Renal pelvis (tissue), 12 donors: Measurements from ENCODE around the gene MYO1B. TPM values are rescaled to one million over a fixed set of nuclear protein-coding genes. Genes with fewer than 3 reads are reported as not detected.

Source experiments
- DNase-seq: peaks from one replicate; pipeline ENCODE4 v3.0.0-alpha.2; 2013
- long read RNA-seq, 16 experiments: transcript quantifications; one replicate each; lab custom pipeline, GENCODE V29; 2026
- polyA plus RNA-seq, 3 donors: library from polyadenylated mRNA; unstranded; fragments of 120-200 nt; gene quantifications; one replicate each; pipeline ENCODE4 v1.2.1, GENCODE V29; 2013; ENCODE audit not compliant: insufficient read length in 3 of 3

Gene MYO1B
- polyA plus RNA-seq, result 100 to 1,000 TPM in 2 of 3 donors, 10 to 100 TPM in 1; 91.6 to 112 (median 104) TPM
- long read RNA-seq, donor 1, full-length matches to known transcripts, result 14 of 41 reads
- long read RNA-seq, donor 1, partial matches to known transcripts, result 27 of 41 reads
- long read RNA-seq, donor 1, other reads (novel, unspliced or antisense), result 0 of 41 reads
- long read RNA-seq, donor 2, full-length matches to known transcripts, result 13 of 31 reads
- long read RNA-seq, donor 2, partial matches to known transcripts, result 18 of 31 reads
- long read RNA-seq, donor 2, other reads (novel, unspliced or antisense), result 0 of 31 reads
- long read RNA-seq, donor 3, full-length matches to known transcripts, result 9 of 9 reads
- long read RNA-seq, donor 3, partial matches to known transcripts, result 0 of 9 reads
- long read RNA-seq, donor 3, other reads (novel, unspliced or antisense), result 0 of 9 reads
- long read RNA-seq, donor 4, full-length matches to known transcripts, result 7 of 7 reads
- long read RNA-seq, donor 4, partial matches to known transcripts, result 0 of 7 reads
- long read RNA-seq, donor 4, other reads (novel, unspliced or antisense), result 0 of 7 reads
- long read RNA-seq, donor 5, partial matches to known transcripts, result 0 of 1 reads
- long read RNA-seq, donor 5, other reads (novel, unspliced or antisense), result 0 of 1 reads
- long read RNA-seq, donor 6, full-length matches to known transcripts, result 5 of 5 reads
- long read RNA-seq, donor 6, partial matches to known transcripts, result 0 of 5 reads
- long read RNA-seq, donor 6, other reads (novel, unspliced or antisense), result 0 of 5 reads
- long read RNA-seq, donor 7, full-length matches to known transcripts, result 9 of 20 reads
- long read RNA-seq, donor 7, partial matches to known transcripts, result 11 of 20 reads
- long read RNA-seq, donor 7, other reads (novel, unspliced or antisense), result 0 of 20 reads
- long read RNA-seq, donor 8, full-length matches to known transcripts, result 7 of 7 reads
- long read RNA-seq, donor 8, partial matches to known transcripts, result 0 of 7 reads
- long read RNA-seq, donor 8, other reads (novel, unspliced or antisense), result 0 of 7 reads
- long read RNA-seq, donor 9, full-length matches to known transcripts, result 13 of 20 reads
- long read RNA-seq, donor 9, partial matches to known transcripts, result 7 of 20 reads
- long read RNA-seq, donor 9, other reads (novel, unspliced or antisense), result 0 of 20 reads
- long read RNA-seq, donor 10, full-length matches to known transcripts, result 6 of 6 reads
- long read RNA-seq, donor 10, partial matches to known transcripts, result 0 of 6 reads
- long read RNA-seq, donor 10, other reads (novel, unspliced or antisense), result 0 of 6 reads
- long read RNA-seq, donor 11, full-length matches to known transcripts, result 5 of 5 reads
- long read RNA-seq, donor 11, partial matches to known transcripts, result 0 of 5 reads
- long read RNA-seq, donor 11, other reads (novel, unspliced or antisense), result 0 of 5 reads
- long read RNA-seq, donor 12, full-length matches to known transcripts, result 3 of 19 reads
- long read RNA-seq, donor 12, partial matches to known transcripts, result 16 of 19 reads
- long read RNA-seq, donor 12, other reads (novel, unspliced or antisense), result 0 of 19 reads
- long read RNA-seq, donor 13, full-length matches to known transcripts, result 4 of 4 reads
- long read RNA-seq, donor 13, partial matches to known transcripts, result 0 of 4 reads
- long read RNA-seq, donor 13, other reads (novel, unspliced or antisense), result 0 of 4 reads
- long read RNA-seq, donor 14, result 0 reads
- long read RNA-seq, donor 15, full-length matches to known transcripts, result 11 of 11 reads
- long read RNA-seq, donor 15, partial matches to known transcripts, result 0 of 11 reads
- long read RNA-seq, donor 15, other reads (novel, unspliced or antisense), result 0 of 11 reads
- long read RNA-seq, donor 16, full-length matches to known transcripts, result 10 of 18 reads
- long read RNA-seq, donor 16, partial matches to known transcripts, result 8 of 18 reads
- long read RNA-seq, donor 16, other reads (novel, unspliced or antisense), result 0 of 18 reads

DNA sequence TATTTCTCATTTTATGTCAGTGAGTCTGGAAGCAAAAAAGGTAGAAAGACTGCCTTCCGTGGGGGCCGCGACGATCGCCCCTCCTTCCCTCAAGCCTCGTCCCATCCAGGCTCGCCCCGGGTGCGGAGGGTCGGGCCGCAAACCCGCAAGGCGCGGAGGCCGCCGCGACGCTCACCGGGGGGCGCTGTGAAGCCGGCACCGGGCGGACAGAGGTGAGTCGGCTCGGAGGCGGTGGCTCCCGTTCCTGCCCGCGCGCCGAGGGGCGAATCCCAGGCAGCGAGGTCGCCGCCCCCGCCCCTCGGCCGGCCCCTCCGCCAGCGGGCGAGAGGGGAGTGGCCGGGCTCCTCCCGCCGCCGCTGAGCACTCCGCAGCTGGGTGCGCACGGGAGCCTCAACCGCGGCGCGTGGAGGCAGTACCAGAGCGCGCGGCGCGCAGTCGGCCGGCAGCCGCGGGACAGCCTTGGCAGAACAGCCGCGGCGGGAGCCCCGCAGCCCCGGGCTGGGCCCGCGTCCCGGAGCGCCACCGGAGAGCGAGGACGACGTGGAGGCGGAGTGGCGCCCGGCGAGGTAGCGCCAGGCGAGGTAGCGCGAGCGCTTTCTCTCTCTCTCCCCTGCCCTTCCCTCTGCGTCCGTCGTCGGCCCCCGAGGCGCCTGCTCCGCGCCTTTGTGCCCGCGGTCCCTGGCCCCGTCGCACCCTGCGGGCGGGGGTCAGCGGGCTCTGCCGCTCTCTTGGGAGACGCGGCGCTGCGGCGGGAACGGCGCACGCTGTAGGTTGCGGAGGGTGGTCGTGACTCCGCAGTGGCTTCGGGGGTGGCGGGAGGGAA is at the start of gene MYO1B:
TSS of gene MYO1B (plus strand) at position 359 of the 823 bp plus-strand sequence. CDS start 31,492 bp downstream, outside the sequence.
- DNase-seq, result peak; percentile 83

DNA sequence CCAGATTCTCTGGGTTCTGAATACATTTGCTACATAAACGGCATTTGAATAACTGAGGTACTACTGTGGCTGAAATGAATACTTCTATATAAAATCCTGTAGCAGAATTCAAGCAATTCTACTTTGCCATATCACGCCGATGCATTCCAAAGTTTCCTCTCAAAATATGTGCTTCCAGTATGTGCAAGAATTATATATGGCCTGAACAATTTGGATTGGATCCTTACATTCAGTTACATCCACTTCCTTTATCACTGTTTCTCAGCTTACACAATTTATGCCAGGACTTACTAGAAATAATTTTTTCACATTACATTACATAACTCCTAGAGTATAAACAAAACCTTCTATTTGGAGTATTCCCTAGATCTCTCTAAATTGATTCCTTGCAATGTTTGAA is 48.1 kb upstream of the MYO1B start:
- DNase-seq, result no peak

DNA sequence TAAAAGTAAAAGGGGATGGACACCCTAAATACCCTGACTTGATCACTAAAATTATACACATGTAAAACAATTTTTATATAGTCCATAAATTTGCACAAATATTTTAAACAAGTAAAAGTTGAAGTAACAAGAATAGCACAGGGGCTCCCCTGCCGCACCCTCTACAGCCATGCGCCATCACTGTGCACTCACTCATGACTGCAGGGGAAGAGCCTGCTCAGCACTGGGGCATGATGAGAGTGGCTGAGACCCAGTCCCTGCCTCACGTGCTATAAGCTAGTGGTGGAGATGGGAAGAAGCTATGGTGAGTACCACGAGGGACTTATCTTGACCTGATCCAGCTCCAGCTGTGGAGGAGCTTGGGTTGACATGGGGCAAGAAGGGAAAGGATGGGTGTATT is 46.9 kb upstream of the MYO1B start:
- DNase-seq, result no peak

DNA sequence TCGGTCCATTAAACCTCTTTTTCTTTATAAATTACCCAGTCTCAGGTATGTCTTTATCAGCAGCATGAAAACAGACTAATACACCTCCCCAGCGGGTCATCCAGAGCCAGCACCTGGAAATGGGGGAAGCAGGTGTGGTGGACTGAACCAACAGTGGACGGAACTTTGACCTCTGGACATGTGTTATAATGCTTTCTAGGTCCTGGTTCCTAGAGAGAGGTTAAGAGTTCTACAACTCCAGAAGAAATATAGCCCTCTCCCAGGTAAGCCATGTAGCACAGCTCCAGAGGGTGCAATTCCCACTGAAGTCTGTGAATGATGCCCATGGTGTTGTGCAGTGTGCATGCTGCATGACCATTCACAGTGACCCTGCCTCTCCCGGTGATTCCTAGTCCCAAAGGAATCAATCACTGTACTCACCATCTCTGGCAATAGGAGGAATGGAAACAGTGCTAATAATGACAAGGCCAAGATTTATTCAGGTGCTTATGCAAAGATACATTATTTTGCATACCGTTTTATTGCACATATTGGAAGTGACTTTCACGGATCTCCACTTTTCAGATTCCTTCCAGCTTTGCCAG is 45.2 kb upstream of the MYO1B start:
- no peak for DNase-seq

DNA sequence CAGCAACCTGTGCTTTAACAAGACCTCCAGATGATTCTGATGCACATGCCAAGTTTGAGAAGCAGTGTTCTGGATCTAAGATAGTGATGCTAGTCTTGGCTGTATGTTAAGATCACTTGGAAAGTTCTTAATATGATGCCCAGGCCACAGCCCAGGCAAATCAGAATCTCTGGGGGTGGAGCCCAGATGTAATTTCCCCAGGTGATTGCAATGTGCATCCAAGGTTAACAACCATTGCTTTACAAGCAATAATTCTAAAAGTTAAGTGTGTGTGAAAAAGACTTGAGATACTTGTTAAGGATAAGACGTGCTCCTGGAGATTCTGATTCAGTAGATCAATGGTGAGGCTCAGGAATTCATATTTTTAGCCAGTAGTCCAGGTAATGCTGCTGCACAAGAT is 44.3 kb upstream of the MYO1B start:
- no peak for DNase-seq

DNA sequence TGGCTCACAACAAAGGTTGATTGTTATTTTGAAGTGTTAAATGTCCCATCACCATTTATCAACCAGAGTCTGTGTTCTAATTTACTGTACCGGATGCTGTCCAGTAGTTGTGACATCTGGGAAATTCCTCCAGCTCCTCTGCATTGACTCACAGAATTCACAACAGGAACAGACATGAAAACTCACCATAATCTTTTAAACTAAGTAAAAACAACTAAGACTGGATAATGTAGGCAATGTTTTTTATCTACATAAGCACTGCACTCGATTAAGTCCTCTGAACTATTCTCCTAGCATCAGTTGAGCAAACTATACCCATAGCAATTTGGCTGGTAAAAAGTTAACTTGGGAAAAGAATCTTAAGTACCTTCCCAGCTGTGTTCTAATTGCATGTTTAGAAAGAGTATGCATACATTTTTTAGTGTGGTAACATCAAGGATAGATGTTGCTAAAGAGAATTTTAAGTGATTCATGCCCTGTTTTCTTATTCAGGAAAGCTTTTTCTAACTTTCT is 42.9 kb upstream of the MYO1B start:
- no peak for DNase-seq

DNA sequence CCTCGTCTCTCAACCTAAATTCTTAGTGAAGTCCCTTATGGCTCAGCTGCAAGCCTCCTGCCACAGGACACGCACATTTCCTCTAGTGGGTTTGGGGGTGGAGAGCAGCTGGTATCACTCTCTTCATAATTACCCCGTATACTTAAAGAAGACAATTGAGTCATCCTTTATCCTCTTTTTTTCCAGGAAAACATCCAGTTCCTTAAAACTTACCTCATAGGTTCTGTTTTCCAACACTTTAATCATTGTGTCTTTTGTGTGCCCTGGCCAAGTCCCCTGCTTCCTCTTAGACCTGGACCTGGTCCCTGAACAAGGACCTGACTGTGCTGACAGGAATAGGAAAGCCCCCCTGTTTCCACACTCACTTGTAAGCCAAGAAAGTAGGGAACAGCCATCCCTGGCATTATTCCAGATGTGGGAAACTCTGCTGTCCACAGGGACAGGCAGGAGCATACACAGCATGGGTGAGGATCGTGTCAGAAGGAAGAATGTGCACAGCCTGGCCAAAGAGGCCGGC is 42.3 kb upstream of the MYO1B start:
- no peak for DNase-seq

DNA sequence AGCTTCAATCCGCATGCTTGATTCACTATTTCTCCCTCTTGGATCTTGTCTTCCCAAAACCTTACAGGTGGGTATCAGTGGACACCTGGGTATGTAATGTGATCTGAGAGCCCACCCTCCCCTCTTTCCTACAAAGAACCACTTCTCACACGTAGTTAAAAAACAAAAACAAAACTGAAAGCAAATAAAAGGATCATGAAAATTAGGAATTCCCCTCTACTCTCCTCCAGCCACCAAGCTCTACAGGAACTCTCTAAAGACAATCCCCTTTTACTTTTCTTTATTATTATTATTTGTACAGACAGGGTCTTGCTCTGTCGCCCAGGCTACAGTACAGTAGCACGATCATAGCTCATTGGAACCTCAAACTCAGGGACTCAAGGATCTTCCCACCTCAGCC is 40.8 kb upstream of the MYO1B start:
- no peak for DNase-seq

DNA sequence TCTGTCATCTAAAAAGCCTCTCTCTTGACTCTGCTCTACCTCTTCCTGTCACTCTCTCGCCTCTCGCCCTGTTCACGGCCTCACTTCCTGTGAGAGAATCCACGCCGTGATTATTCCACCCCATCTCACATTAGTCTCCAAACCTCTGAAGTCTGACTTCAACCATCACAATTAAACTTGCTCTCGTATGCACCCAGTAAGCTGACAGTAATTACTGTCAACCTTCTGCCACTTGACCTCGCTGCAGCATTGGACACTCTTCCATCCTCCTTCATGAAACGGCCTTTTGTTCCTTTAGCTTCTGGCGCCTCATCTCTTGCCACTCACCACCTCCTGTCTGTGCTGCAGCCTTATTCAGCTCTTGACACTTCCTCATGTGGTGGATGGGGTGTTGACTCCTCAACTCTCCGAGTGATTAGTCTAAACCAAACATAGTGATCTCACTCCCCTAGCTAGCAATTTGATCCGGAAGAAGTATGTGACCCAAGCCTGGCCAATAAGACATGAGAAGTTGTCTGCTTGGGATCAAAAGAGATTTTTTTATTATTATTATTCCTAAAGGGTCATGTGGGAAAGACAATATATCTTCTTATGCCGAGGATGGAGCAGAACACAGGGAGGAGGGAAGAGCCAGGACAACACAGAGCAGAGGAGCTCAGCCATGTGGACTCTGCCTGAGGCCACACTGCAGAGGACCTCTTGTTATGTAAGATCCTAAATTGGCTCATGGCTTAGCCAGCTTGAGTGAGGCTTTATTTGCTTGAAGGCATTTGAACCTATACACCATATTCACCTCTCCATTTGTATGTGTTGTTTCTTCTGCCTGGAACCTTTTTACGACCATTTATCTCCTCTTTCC is 38.4 kb upstream of the MYO1B start:
- no peak for DNase-seq

DNA sequence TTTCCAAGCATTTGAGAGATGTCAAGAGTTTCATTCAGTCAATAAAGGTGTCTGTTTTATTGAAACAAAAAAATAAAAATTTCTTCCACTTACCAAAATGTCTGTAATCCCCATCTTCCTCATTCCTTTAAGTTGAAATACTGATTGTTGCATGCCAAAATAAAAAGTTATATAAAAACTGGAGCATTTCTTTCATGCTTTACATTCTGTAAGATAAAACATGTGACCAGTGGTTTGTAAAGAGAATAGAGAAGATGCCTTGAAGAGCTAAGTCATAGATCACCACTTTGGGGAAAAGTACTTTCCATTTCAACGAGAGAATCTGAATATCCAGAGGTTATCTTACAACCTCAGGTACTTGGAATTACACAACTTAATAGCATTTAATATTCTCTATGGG is 35.9 kb upstream of the MYO1B start:
- no peak for DNase-seq

DNA sequence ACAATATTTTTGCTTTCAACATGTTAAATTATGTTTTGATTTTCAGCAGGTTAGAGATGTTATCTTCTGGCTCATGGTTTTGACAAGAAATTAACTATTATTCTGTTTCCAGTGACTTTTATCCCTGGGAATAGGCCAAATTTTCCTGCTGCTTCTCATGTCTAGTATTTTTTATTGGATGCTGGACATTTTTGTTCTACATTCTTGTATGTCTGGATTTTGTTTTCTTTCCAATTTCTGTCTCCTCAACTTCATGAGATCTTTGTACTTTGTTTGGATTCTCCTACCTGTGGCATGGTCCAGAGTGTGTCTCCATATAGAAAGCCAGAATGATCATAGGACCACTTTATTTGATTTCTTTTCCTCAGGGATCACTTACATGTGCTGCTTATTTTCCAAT is 33.1 kb upstream of the MYO1B start:
- DNase-seq, result no peak

DNA sequence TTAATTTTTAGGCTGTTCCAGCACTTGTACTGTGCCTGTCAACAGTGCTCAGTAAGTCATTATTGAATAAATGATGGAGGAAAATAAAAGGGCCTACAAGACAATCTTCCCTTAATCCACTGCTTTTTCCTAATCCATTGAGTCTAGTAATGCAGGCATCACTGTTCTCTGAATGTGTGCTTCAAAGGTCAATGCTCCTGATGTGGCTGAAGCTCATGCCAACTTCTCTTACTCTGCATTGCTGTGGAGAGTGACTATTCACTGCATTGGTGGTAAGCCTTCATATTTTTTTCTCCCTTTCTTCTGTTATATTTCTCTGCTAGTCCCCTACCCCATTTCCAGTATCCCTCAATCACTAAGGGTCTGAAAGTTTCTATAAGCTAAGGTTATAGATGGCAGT is 31.9 kb upstream of the MYO1B start:
- DNase-seq, result no peak

DNA sequence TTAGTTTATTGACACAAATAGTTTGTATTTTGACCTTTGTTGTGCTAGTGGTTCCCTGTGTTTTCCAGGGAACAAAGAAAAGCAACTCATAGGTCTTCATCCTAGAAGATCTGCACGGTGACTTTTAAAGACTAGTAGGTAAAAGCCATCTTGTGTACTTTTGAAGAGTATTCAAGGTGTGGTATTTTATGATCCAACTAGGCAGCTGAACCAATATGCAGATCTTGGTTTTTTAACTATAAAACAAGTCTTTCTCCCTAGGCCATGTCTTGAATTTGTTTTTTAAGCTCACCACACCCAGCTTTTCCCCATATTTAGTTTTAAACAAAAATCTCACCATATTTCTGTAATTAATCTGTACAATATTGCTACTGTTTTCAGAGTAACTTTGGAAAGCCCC is 30.0 kb upstream of the MYO1B start:
- DNase-seq, result no peak

DNA sequence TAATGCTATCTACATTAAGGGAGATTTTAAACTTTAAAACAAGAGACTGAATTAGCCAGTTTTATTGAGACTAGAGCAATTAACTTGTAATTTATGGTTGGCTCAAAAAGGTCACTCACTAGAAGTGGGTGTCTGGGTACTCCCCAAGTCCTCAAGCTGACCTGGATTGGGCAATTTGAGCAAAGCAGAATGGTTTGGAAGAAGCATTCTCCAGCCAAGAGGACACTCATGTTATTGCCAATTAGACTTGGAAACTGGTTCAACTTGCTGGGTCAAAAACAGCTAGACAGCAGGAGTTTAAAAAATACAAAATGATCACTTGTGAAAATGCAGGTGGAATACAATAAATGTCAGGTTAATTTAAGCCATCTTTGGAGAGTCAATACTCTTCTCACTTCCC is 29.5 kb upstream of the MYO1B start:
- no peak for DNase-seq

DNA sequence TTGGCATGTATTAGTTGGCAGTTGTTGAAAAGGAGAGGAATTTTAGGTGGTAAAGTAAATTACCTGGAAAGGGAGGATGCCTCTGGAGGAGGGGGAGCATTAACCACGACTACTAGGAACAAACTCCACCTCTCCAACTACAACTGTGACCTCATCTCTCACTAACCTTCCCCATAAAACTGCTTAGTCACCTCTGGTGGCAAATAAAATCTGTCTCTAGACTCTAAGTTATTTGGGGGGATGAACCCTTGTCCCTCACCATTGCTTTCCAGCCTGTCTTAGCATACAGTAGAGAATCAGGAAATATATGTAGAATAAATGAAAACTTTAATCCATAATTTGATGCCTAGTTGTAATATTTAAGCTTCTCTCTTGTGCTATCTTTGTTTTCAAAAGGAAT is 27.6 kb upstream of the MYO1B start:
- DNase-seq, result no peak

DNA sequence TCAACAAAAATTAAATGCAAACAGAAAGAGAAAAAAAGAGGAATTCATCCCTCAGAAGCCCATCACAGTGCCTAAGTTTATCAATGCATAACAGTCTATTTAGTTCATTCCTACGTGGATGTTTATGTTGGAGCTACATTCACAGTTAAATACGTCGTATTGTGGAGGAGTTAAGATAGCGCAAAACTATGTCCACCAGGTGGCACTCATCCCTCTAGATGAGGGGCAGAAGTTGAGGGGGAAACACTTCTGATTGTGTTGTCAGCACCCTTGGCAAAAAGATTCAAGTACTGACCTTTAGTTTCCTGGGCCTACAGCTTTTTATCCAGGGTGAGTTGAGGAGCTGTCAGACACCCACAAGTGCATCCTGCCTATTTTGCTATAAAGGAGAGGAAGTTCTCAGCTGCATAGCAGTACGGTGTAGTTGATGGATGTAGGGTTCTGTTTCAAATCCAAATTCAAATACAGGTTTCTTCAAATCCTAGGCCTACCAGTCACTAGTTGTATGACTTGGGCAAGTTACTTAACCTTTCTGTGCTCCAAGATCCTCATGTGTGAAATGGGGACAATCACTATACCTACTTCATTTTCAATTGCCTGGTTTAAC is 26.8 kb upstream of the MYO1B start:
- DNase-seq, result peak; percentile 78

DNA sequence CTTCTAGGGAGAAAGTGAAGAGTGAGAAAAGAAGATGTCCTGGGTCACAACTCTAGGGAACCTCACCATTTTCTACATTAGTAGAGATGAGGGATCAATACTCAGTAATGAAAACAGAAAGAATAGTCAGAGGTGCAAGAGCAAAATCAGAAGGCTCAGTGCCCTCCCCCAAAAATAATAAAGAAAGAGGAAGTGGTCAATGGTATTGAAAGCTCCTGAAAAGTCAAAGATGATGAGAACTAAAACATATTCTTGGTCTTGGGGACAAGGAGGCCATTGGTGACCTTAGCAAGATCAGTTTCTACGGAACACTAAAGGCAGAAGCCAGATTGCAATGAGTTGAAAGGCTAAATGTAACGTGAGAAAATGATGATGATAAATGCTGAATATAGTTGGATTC is 24.5 kb upstream of the MYO1B start:
- no peak for DNase-seq
